CD14-positive monocyte (primary cell): ENCODE data around the gene GPR17. TPM values are rescaled to one million over a fixed set of nuclear protein-coding genes. Genes with fewer than 3 reads are reported as not detected.

ENCODE experiments used
- DNase-seq, 3 donors: peaks; one replicate each; pipeline ENCODE4 v3.0.0-alpha.2; 2011 to 2022
- H2AFZ ChIP-seq: 2 replicates; pipeline ENCODE4 v1.6.0; 2012; ENCODE audit warnings: mild to moderate bottlenecking, low read depth, low read length, inconsistent platforms; ENCODE audit not compliant: insufficient read depth, poor library complexity, severe bottlenecking
- H3K27ac ChIP-seq, 2 donors: 1 replicate in 1 of 2; 2 replicates in 1 of 2; pipeline ENCODE4 v1.5.1; 2012 to 2013; ENCODE audit warnings: low read length in 2 of 2, control low read depth in 1 of 2, inconsistent platforms in 1 of 2, low read depth in 1 of 2, mild to moderate bottlenecking in 1 of 2
- H3K27me3 ChIP-seq, 2 donors: one replicate each; pipeline versions ENCODE4 v1.6.0 to v1.6.1; 2011 to 2013; ENCODE audit warnings: low read length in 2 of 2; ENCODE audit not compliant: control insufficient read depth in 2 of 2, insufficient read depth in 2 of 2
- H3K36me3 ChIP-seq, 2 donors: replicated peaks in 1 of 2; 1 replicate in 1 of 2; 2 replicates in 1 of 2; pipeline versions ENCODE4 v1.5.1 to v1.6.1; 2012 to 2013; ENCODE audit warnings: low read length in 2 of 2, control low read depth in 1 of 2, inconsistent platforms in 1 of 2, mild to moderate bottlenecking in 1 of 2; ENCODE audit not compliant: insufficient read depth in 2 of 2, control insufficient read depth in 1 of 2
- H3K4me1 ChIP-seq, 2 donors: 1 replicate in 1 of 2; 2 replicates in 1 of 2; pipeline versions ENCODE4 v1.5.1 to v1.6.1; 2012 to 2013; ENCODE audit warnings: low read length in 2 of 2, control low read depth in 1 of 2, inconsistent platforms in 1 of 2, mild to moderate bottlenecking in 1 of 2, moderate library complexity in 1 of 2; ENCODE audit not compliant: insufficient read depth in 2 of 2, control insufficient read depth in 1 of 2
- H3K4me2 ChIP-seq: replicated peaks from 2 replicates; pipeline ENCODE3; 2012; ENCODE audit warnings: low read length, moderate library complexity, mild to moderate bottlenecking; ENCODE audit not compliant: poor library complexity, severe bottlenecking; ENCODE audit errors: extremely low read depth
- H3K4me3 ChIP-seq, 3 experiments: fragments of 200-600 bp in 1 of 3; sonication (generic) in 1 of 3; replicated peaks in 1 of 3; 1 replicate in 2 of 3; 2 replicates in 1 of 3; pipeline ENCODE4 v1.5.1; 2011 to 2013; ENCODE audit warnings: low read length in 3 of 3, mild to moderate bottlenecking in 3 of 3, control low read depth in 2 of 3, low read depth in 2 of 3, inconsistent platforms in 1 of 3, moderate library complexity in 1 of 3
- H3K79me2 ChIP-seq: 2 replicates; pipeline ENCODE4 v1.6.0; 2012; ENCODE audit warnings: mild to moderate bottlenecking, control low read depth, inconsistent platforms, low read length, moderate library complexity; ENCODE audit not compliant: insufficient read depth
- H3K9ac ChIP-seq: 2 replicates; pipeline ENCODE4 v1.6.0; 2017; ENCODE audit warnings: low read length, mild to moderate bottlenecking; ENCODE audit not compliant: insufficient read depth, poor library complexity, severe bottlenecking
- H3K9me3 ChIP-seq, 2 donors: replicated peaks in 1 of 2; 1 replicate in 1 of 2; 2 replicates in 1 of 2; pipeline versions ENCODE4 v1.5.1 to v1.6.1; 2012 to 2013; ENCODE audit warnings: low read length in 2 of 2, control low read depth in 1 of 2; ENCODE audit not compliant: control insufficient read depth in 1 of 2, insufficient read depth in 1 of 2
- H4K20me1 ChIP-seq: 2 replicates; pipeline ENCODE4 v1.6.0; 2012; ENCODE audit warnings: mild to moderate bottlenecking, low read length, control low read depth, moderate library complexity; ENCODE audit not compliant: insufficient read depth
- H3K27ac Mint-ChIP-seq, 7 donors: one replicate each; pipeline ENCODE4 v1.8.0; 2020; ENCODE audit warnings: mild to moderate bottlenecking in 7 of 7, mixed read lengths in 7 of 7, moderate library complexity in 6 of 7, inconsistent platforms in 2 of 7
- H3K27me3 Mint-ChIP-seq, 3 donors: one replicate each; pipeline ENCODE4 v1.8.0; 2021 to 2022; ENCODE audit warnings: low read depth in 3 of 3, mild to moderate bottlenecking in 3 of 3, mixed read lengths in 3 of 3, moderate library complexity in 3 of 3, inconsistent platforms in 1 of 3
- H3K36me3 Mint-ChIP-seq, 2 donors: one replicate each; pipeline ENCODE4 v1.8.0; 2020; ENCODE audit warnings: mixed read lengths in 2 of 2, inconsistent platforms in 1 of 2, mild to moderate bottlenecking in 1 of 2
- H3K4me1 Mint-ChIP-seq: one replicate; pipeline ENCODE4 v1.8.0; 2020; ENCODE audit warnings: mild to moderate bottlenecking, mixed read lengths
- H3K4me3 Mint-ChIP-seq, 2 donors: one replicate each; pipeline ENCODE4 v1.8.0; 2020; ENCODE audit warnings: mild to moderate bottlenecking in 2 of 2, mixed read lengths in 2 of 2, moderate library complexity in 1 of 2
- H3K9me3 Mint-ChIP-seq, 7 donors: one replicate each; pipeline ENCODE4 v1.8.0; 2020 to 2022; ENCODE audit warnings: mixed read lengths in 7 of 7, mild to moderate bottlenecking in 6 of 7, moderate library complexity in 6 of 7, inconsistent platforms in 2 of 7
- WGBS: methylation state at CpG from one replicate; pipeline ENCODE4 v1.1.5; 2013; ENCODE audit warnings: missing lambda C conversion rate; ENCODE audit not compliant: insufficient coverage; 5-methylcytosine and 5-hydroxymethylcytosine counted together
- intact Hi-C, 2 donors: fragments of 100-400 bp; cut with micrococcal nuclease; formaldehyde crosslinking; loops; one replicate each; pipeline versions ENCODE4 v1.15.0 to v1.15.1; 2023
- polyA plus RNA-seq, 3 donors: library from polyadenylated mRNA; depleted of rRNA in 1 of 3; unstranded in 2 of 3; stranded (reverse) in 1 of 3; fragments of 300-500 nt in 2 of 3; fragments of >200 nt in 1 of 3; fragmentation: Illumina TruSeq in 2 of 3; gene quantifications; 1 replicate in 2 of 3; 2 replicates in 1 of 3; pipeline ENCODE4 v1.2.3, GENCODE V29; 2012 to 2021
- TF ChIP-seq, protein P1 (sequence below): fragments of 200-600 bp; IDR thresholded peaks from one replicate; pipeline ENCODE4 v1.8.0; 2022; ENCODE audit warnings: antibody characterized with exemption, mild to moderate bottlenecking

Gene GPR17
- polyA plus RNA-seq, 3 donors, result 0.07 TPM; not detected in 2

DNA sequence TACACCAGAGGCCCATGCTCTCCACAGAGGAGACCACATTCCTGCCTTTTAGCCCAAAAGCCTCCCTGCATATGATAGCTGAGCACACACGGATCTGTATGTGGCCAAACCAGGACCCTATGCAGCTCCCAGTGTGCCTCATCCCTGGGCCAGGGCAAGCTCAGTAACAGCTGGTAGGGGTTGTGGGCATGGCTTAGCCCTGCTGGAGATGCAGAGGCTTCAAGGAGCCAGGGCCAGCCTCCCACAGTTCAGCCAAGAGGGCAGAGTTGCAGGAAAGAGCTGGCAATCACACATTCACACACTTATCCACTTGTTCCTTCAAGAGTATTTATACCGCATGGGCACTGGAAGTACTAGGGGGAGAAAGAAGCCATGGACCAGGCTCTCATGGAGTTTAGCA lies 31.0 kb downstream of the GPR17 start:
- Histone ChIP-seq H3K4me1 (peaks cover 7 to 13% of the 10 kb centered on the region in 2 donors), H3K4me3 (no peak overlapping the region), H3K27ac (no peak overlapping the region), H3K79me2 (no peaks in the 10 kb centered on the region), H3K9ac (no peak overlapping the region), H3K27me3 (peaks cover 20 to 69% of the 10 kb centered on the region in 2 donors), H2AFZ (no peak overlapping the region), H3K9me3 (peaks cover 5 to 7% of the 10 kb centered on the region in 2 donors), H3K4me2 (no peak overlapping the region), H4K20me1 (no peaks in the 10 kb centered on the region), H3K36me3 (no peaks in the 10 kb centered on the region)
- Mint-ChIP-seq H3K27ac (no peak overlapping the region), H3K4me3 (peak overlapping the region in 1 of 2 donors; percentile 80), H3K27me3 (peaks cover 68 to 85% (median 68%) of the 10 kb centered on the region in 3 donors), H3K36me3 (peaks cover 3 to 11% of the 10 kb centered on the region in 2 donors), H3K4me1 (peaks cover 19% of the 10 kb centered on the region), H3K9me3 (peaks cover 0 to 10% (median 8%) of the 10 kb centered on the region in 7 donors)
- intact Hi-C loops, result no loop called here
- TF ChIP-seq, protein P1, sequence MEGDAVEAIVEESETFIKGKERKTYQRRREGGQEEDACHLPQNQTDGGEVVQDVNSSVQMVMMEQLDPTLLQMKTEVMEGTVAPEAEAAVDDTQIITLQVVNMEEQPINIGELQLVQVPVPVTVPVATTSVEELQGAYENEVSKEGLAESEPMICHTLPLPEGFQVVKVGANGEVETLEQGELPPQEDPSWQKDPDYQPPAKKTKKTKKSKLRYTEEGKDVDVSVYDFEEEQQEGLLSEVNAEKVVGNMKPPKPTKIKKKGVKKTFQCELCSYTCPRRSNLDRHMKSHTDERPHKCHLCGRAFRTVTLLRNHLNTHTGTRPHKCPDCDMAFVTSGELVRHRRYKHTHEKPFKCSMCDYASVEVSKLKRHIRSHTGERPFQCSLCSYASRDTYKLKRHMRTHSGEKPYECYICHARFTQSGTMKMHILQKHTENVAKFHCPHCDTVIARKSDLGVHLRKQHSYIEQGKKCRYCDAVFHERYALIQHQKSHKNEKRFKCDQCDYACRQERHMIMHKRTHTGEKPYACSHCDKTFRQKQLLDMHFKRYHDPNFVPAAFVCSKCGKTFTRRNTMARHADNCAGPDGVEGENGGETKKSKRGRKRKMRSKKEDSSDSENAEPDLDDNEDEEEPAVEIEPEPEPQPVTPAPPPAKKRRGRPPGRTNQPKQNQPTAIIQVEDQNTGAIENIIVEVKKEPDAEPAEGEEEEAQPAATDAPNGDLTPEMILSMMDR, result no peak
- 100% methylated on average over 1 of the region's 2 CpGs for WGBS
- DNase-seq, result no peak

DNA sequence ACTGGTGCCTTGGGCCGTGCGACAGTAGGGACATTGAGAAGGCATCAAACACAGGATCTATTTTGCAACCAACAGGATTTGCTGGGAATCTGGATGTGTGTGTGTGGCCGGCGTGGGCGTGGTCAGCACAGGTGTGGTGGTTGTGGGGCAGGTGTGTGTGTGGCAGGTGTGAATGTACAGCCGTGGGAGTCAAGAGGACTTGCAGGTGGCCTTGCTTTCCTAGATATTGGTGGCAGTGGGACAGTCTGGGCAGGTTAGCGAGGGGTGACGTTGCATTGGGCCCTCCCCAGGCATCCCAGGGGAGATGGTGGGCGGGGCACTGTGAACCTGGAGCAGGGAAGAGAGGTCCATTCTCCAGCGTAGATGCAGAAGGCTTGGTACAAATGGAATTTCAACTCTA lies 32.6 kb downstream of the GPR17 start:
- H3K36me3 ChIP-seq, result no peaks in the 10 kb centered on the region
- no peak overlapping the region for H3K9ac ChIP-seq
- H3K4me3 ChIP-seq, result no peak overlapping the region
- H3K27me3 Mint-ChIP-seq, result peaks cover 54 to 73% (median 56%) of the 10 kb centered on the region in 3 donors
- H2AFZ ChIP-seq, result no peak overlapping the region
- peaks cover 0 to 10% (median 6%) of the 10 kb centered on the region in 7 donors for H3K9me3 Mint-ChIP-seq
- H3K27me3 ChIP-seq, result peaks cover 20 to 57% of the 10 kb centered on the region in 2 donors
- peaks cover 7 to 13% of the 10 kb centered on the region in 2 donors for H3K4me1 ChIP-seq
- peaks cover 5 to 7% of the 10 kb centered on the region in 2 donors for H3K9me3 ChIP-seq
- H3K79me2 ChIP-seq, result no peaks in the 10 kb centered on the region
- peaks cover 3 to 11% of the 10 kb centered on the region in 2 donors for H3K36me3 Mint-ChIP-seq
- 98% methylated on average over 10 of the region's 10 CpGs for WGBS
- H4K20me1 ChIP-seq, result no peaks in the 10 kb centered on the region
- TF ChIP-seq, protein P1, result no peak
- H3K4me2 ChIP-seq, result no peak overlapping the region
- H3K4me1 Mint-ChIP-seq, result peaks cover 21% of the 10 kb centered on the region
- intact Hi-C loops, result no loop called here
- DNase-seq, result no peak
- H3K4me3 Mint-ChIP-seq, result peak overlapping the region in 1 of 2 donors; percentile 14
- no peak overlapping the region for H3K27ac Mint-ChIP-seq
- no peak overlapping the region for H3K27ac ChIP-seq
